SK-N-SH (cell line): ENCODE data around the gene HELQ. TPM values are rescaled to one million over a fixed set of nuclear protein-coding genes. Genes with fewer than 3 reads are reported as not detected.

Source experiments
- CTCF ChIA-PET: fragments of 300-600, 350-600 bp; formaldehyde crosslinking; extraction: SDS; loops from one replicate; lab custom pipeline; 2021; lab: Yijun Ruan, JAX
- POLR2A ChIA-PET: fragments of 350-600 bp; sonication (Branson Sonifier 250); formaldehyde crosslinking; extraction: SDS; loops from one replicate; lab custom pipeline; 2020; ENCODE audit warnings: antibody characterized with exemption, inconsistent platforms; lab: Yijun Ruan, JAX
- DNase-seq: peaks from one replicate; pipeline ENCODE4 v3.0.0; 2012
- H2AFZ ChIP-seq: fragments of 200-600 bp; sonication (generic); 2 replicates; pipeline ENCODE4 v1.8.1; 2016; ENCODE audit warnings: antibody characterized with exemption, mild to moderate bottlenecking, low read depth
- H3F3A ChIP-seq: fragments of 200-600 bp; sonication (generic); replicated peaks from 2 replicates; pipeline ENCODE3; 2016; ENCODE audit warnings: antibody characterized with exemption, mild to moderate bottlenecking; ENCODE audit not compliant: insufficient read depth
- H3K27ac ChIP-seq, 2 experiments: fragments of 200-500 bp in 1 of 2; fragments of 200-600 bp in 1 of 2; sonication (Bioruptor generic) in 1 of 2; sonication (generic), shearing (Covaris generic) in 1 of 2; 2 replicates each; pipeline versions ENCODE4 v1.5.1 to v1.6.1; 2014 to 2016; ENCODE audit warnings: low read depth in 2 of 2, inconsistent platforms in 1 of 2, low read length in 1 of 2, mild to moderate bottlenecking in 1 of 2, mixed read lengths in 1 of 2
- H3K27me3 ChIP-seq: fragments of 200-600 bp; sonication (generic), shearing (Covaris generic); 2 replicates; pipeline ENCODE4 v1.6.1; 2016; ENCODE audit warnings: mixed run types; ENCODE audit not compliant: insufficient read depth
- H3K36me3 ChIP-seq, 2 experiments: fragments of 200-500 bp in 1 of 2; fragments of 200-600 bp in 1 of 2; sonication (Bioruptor generic) in 1 of 2; sonication (generic) in 1 of 2; replicated peaks in 1 of 2; 2 replicates each; pipeline versions ENCODE3 to v1.5.1; 2014 to 2016; ENCODE audit warnings: low read length in 1 of 2, mild to moderate bottlenecking in 1 of 2; ENCODE audit not compliant: insufficient read depth in 2 of 2, control insufficient read depth in 1 of 2
- H3K4me1 ChIP-seq, 2 experiments: fragments of 200-500 bp in 1 of 2; fragments of 200-600 bp in 1 of 2; sonication (Bioruptor generic) in 1 of 2; sonication (generic), shearing (Covaris generic) in 1 of 2; 2 replicates each; pipeline versions ENCODE4 v1.5.1 to v1.6.1; 2014 to 2016; ENCODE audit warnings: low read depth in 1 of 2, low read length in 1 of 2, mixed run types in 1 of 2; ENCODE audit not compliant: insufficient read depth in 2 of 2, control insufficient read depth in 1 of 2
- H3K4me2 ChIP-seq: fragments of 200-600 bp; sonication (generic), shearing (Covaris generic); 2 replicates; pipeline ENCODE4 v1.6.1; 2017; ENCODE audit warnings: mixed run types
- H3K4me3 ChIP-seq, 2 experiments: fragments of 200-500 bp in 1 of 2; fragments of 200-600 bp in 1 of 2; sonication (Bioruptor generic) in 1 of 2; sonication (generic), shearing (Covaris generic) in 1 of 2; 2 replicates each; pipeline versions ENCODE4 v1.5.1 to v1.8.1; 2014 to 2016; ENCODE audit warnings: low read depth in 2 of 2, inconsistent platforms in 1 of 2, low read length in 1 of 2, mild to moderate bottlenecking in 1 of 2, mixed read lengths in 1 of 2, moderate library complexity in 1 of 2
- H3K79me2 ChIP-seq: fragments of 200-600 bp; sonication (generic); 2 replicates; pipeline ENCODE4 v1.8.1; 2017; ENCODE audit warnings: mild to moderate bottlenecking; ENCODE audit not compliant: insufficient read depth
- H3K9ac ChIP-seq: fragments of 200-600 bp; sonication (generic); 2 replicates; pipeline ENCODE4 v1.6.1; 2017; ENCODE audit warnings: mixed run types
- H3K9me2 ChIP-seq: fragments of 200-600 bp; sonication (generic); 2 replicates; pipeline ENCODE4 v1.6.1; 2017; ENCODE audit warnings: mixed run types
- H3K9me3 ChIP-seq: fragments of 200-600 bp; sonication (generic); 2 replicates; pipeline ENCODE4 v1.6.1; 2017; ENCODE audit warnings: mixed run types, mild to moderate bottlenecking, moderate library complexity
- H4K20me1 ChIP-seq: fragments of 200-600 bp; sonication (generic); 2 replicates; pipeline ENCODE4 v1.6.1; 2017; ENCODE audit warnings: mild to moderate bottlenecking, mixed run types; ENCODE audit not compliant: insufficient read depth
- CHD2 ChIP-seq: fragments of 150-350 bp; IDR thresholded peaks from 2 replicates; pipeline ENCODE4 v1.6.1; 2018; ENCODE audit warnings: low read length; ENCODE audit not compliant: partially characterized antibody
- EP300 ChIP-seq, 2 experiments: IDR thresholded peaks; 2 replicates each; pipeline versions ENCODE4 v1.4.0 to v1.6.1; 2012; ENCODE audit warnings: borderline replicate concordance in 1 of 2, low read depth in 1 of 2, low read length in 1 of 2
- FOXJ3 ChIP-seq: sonication (generic); formaldehyde crosslinking; IDR thresholded peaks from 2 replicates; pipeline ENCODE4 v1.5.1; 2020; ENCODE audit warnings: mild to moderate bottlenecking, missing genetic modification reagents
- GABPA ChIP-seq: IDR thresholded peaks from 2 replicates; pipeline ENCODE4 v1.4.0; 2012; ENCODE audit warnings: low read depth, mild to moderate bottlenecking
- JUND ChIP-seq: IDR thresholded peaks from 2 replicates; pipeline ENCODE4 v1.4.0; 2012
- MXI1 ChIP-seq: IDR thresholded peaks from 2 replicates; pipeline ENCODE4 v1.6.1; 2012; ENCODE audit warnings: mild to moderate bottlenecking, low read depth, low read length, improper control_type of control experiment
- NFIC ChIP-seq: IDR thresholded peaks from 2 replicates; pipeline ENCODE4 v1.4.0; 2012; ENCODE audit warnings: borderline replicate concordance
- POLR2AphosphoS5 ChIP-seq: IDR thresholded peaks from 2 replicates; pipeline ENCODE4 v1.6.1; 2012; ENCODE audit warnings: low read depth, low read length
- RAD21 ChIP-seq: IDR thresholded peaks from 2 replicates; pipeline ENCODE4 v1.6.1; 2012; ENCODE audit warnings: mild to moderate bottlenecking, low read length
- RFX5 ChIP-seq: IDR thresholded peaks from 2 replicates; pipeline ENCODE4 v1.6.1; 2012; ENCODE audit warnings: mild to moderate bottlenecking, improper control_type of control experiment, low read length
- RXRA ChIP-seq: IDR thresholded peaks from 2 replicates; pipeline ENCODE4 v1.4.0; 2012; ENCODE audit warnings: low read depth, mild to moderate bottlenecking, borderline replicate concordance
- TCF12 ChIP-seq: IDR thresholded peaks from 2 replicates; pipeline ENCODE4 v1.4.0; 2012
- TEAD4 ChIP-seq: IDR thresholded peaks from 2 replicates; pipeline ENCODE4 v1.4.0; 2012; ENCODE audit warnings: mild to moderate bottlenecking, borderline replicate concordance; ENCODE audit not compliant: insufficient read depth
- YY1 ChIP-seq: IDR thresholded peaks from 2 replicates; pipeline ENCODE4 v1.4.0; 2012; ENCODE audit warnings: low read depth, mild to moderate bottlenecking
- WGBS: methylation state at CpG from one replicate; pipeline ENCODE4 v1.1.6; 2017; ENCODE audit warnings: low lambda C conversion rate; 5-methylcytosine and 5-hydroxymethylcytosine counted together
- polyA plus RNA-seq, 3 experiments: library from polyadenylated mRNA; depleted of rRNA; stranded (reverse); fragments of >200 nt; gene quantifications; 2 replicates each; pipeline ENCODE4 v1.2.3, GENCODE V29; 2012
- TF ChIP-seq, protein P1 (sequence below): IDR thresholded peaks from 2 replicates; pipeline ENCODE4 v1.4.0; 2012; ENCODE audit warnings: low read depth, borderline replicate concordance
- TF ChIP-seq, protein P2 (sequence below): IDR thresholded peaks from 2 replicates; pipeline ENCODE4 v1.4.0; 2012; ENCODE audit warnings: low read depth, borderline replicate concordance
- TF ChIP-seq, protein P3 (sequence below): IDR thresholded peaks from 2 replicates; pipeline ENCODE4 v1.6.1; 2012; ENCODE audit warnings: mild to moderate bottlenecking, low read depth, low read length, moderate library complexity
- TF ChIP-seq, protein P4 (sequence below): fragments of 150-350 bp; IDR thresholded peaks from 2 replicates; pipeline ENCODE4 v1.6.1; 2016; ENCODE audit warnings: mild to moderate bottlenecking, low read depth, low read length

The HELQ gene
- polyA plus RNA-seq, 1 of the 3 experiments (the other 2 are of a cell fraction): 7.2 TPM

DNA sequence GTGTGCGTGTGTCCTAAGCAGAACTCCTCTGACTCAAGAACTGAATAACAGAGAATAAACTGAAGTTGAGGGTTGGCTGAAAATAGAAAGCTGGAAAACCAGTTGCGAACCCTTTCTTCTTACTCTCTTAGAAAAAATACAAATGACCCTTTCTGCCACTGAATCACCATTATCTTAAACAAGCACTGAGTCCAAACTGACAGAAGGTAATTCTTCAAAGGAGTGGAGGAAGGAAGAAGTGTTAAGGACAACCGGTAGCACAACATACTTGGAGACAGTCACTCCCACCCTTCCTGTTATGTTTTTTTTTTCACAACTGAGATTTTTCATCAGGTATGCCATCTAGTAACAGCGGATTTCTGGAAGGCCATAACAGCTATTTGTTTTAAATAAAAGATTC, 38.1 kb downstream of the HELQ start:
- TF ChIP-seq FOXJ3 (CRISPR knock-in tag): no peak
- TF ChIP-seq POLR2AphosphoS5: no peak
- no peak for TF ChIP-seq TEAD4
- no peak for TF ChIP-seq RAD21
- TF ChIP-seq RXRA: no peak
- TF ChIP-seq, protein P1, sequence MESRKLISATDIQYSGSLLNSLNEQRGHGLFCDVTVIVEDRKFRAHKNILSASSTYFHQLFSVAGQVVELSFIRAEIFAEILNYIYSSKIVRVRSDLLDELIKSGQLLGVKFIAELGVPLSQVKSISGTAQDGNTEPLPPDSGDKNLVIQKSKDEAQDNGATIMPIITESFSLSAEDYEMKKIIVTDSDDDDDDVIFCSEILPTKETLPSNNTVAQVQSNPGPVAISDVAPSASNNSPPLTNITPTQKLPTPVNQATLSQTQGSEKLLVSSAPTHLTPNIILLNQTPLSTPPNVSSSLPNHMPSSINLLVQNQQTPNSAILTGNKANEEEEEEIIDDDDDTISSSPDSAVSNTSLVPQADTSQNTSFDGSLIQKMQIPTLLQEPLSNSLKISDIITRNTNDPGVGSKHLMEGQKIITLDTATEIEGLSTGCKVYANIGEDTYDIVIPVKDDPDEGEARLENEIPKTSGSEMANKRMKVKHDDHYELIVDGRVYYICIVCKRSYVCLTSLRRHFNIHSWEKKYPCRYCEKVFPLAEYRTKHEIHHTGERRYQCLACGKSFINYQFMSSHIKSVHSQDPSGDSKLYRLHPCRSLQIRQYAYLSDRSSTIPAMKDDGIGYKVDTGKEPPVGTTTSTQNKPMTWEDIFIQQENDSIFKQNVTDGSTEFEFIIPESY: no peak
- no peak for TF ChIP-seq GABPA
- no peak for TF ChIP-seq RFX5
- no peak for TF ChIP-seq NFIC
- TF ChIP-seq, protein P2, sequence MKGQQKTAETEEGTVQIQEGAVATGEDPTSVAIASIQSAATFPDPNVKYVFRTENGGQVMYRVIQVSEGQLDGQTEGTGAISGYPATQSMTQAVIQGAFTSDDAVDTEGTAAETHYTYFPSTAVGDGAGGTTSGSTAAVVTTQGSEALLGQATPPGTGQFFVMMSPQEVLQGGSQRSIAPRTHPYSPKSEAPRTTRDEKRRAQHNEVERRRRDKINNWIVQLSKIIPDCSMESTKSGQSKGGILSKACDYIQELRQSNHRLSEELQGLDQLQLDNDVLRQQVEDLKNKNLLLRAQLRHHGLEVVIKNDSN: no peak
- TF ChIP-seq TCF12: no peak
- Histone ChIP-seq H3F3A (peaks cover 2% of the 10 kb centered on the region), H3K27ac (no peak overlapping the region), H3K4me3 (no peak overlapping the region), H3K9ac (no peak overlapping the region), H3K27me3 (no peaks in the 10 kb centered on the region), H3K79me2 (no peaks in the 10 kb centered on the region), H2AFZ (no peak overlapping the region), H3K9me3 (no peaks in the 10 kb centered on the region), H3K9me2 (no peaks in the 10 kb centered on the region), H3K4me1 (no peaks in the 10 kb centered on the region), H4K20me1 (no peaks in the 10 kb centered on the region), H3K36me3 (peaks cover 18 to 24% of the 10 kb centered on the region in 2 experiments), H3K4me2 (no peak overlapping the region)
- 93% methylated on average over 4 of the region's 4 CpGs for WGBS
- no peak for DNase-seq
- ChIA-PET POLR2A (no interaction called here), CTCF (no interaction called here)

DNA sequence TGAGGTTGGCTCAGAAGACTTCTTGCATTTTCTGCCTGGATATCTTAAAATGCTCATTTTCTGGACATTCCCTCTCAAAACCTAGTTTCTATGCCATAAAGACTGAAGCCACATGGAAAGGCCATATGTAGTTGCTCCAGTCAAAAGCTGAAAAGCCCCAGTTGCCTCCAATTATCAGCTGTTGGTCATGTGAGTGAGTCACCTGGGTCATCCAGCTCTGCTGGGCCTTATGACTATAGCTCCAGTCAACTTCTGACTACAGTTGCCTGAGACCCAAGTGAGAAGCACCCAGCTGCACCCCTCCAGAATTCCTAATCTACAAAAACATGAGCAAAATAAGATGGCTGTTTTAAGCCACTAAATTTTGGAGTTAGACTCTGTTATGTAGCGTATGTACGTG, 41.9 kb downstream of the HELQ start:
- Histone ChIP-seq H3K4me3 (no peak overlapping the region), H3K27ac (no peak overlapping the region), H3K4me2 (no peak overlapping the region), H4K20me1 (no peaks in the 10 kb centered on the region), H3K9me3 (no peaks in the 10 kb centered on the region), H3K9me2 (no peaks in the 10 kb centered on the region), H3K36me3 (peaks cover 7 to 21% of the 10 kb centered on the region in 2 experiments), H3K9ac (no peak overlapping the region), H3K27me3 (no peaks in the 10 kb centered on the region), H3K4me1 (no peaks in the 10 kb centered on the region)
- POLR2A ChIA-PET: no interaction called here
- CTCF ChIA-PET: interaction anchor here (0.6 to 1.6 kb wide), 3 partner anchors 9 to 214 kb away, joined by 3 to 4 read pairs (median 4); no protein-coding TSS in a partner anchor
- DNase-seq: no peak
- WGBS: 98% methylated on average over 2 of the region's 2 CpGs
- TF ChIP-seq RXRA (no peak), YY1 (no peak), MXI1 (no peak), JUND (no peak), CHD2 (no peak), EP300 (IDR thresholded peaks at IDR 0.05; ENCODE audit: borderline replicate concordance in 1 of 2, low read depth in 1 of 2, low read length in 1 of 2) (no peak), TEAD4 (no peak), NFIC (no peak)
- TF ChIP-seq, protein P3, sequence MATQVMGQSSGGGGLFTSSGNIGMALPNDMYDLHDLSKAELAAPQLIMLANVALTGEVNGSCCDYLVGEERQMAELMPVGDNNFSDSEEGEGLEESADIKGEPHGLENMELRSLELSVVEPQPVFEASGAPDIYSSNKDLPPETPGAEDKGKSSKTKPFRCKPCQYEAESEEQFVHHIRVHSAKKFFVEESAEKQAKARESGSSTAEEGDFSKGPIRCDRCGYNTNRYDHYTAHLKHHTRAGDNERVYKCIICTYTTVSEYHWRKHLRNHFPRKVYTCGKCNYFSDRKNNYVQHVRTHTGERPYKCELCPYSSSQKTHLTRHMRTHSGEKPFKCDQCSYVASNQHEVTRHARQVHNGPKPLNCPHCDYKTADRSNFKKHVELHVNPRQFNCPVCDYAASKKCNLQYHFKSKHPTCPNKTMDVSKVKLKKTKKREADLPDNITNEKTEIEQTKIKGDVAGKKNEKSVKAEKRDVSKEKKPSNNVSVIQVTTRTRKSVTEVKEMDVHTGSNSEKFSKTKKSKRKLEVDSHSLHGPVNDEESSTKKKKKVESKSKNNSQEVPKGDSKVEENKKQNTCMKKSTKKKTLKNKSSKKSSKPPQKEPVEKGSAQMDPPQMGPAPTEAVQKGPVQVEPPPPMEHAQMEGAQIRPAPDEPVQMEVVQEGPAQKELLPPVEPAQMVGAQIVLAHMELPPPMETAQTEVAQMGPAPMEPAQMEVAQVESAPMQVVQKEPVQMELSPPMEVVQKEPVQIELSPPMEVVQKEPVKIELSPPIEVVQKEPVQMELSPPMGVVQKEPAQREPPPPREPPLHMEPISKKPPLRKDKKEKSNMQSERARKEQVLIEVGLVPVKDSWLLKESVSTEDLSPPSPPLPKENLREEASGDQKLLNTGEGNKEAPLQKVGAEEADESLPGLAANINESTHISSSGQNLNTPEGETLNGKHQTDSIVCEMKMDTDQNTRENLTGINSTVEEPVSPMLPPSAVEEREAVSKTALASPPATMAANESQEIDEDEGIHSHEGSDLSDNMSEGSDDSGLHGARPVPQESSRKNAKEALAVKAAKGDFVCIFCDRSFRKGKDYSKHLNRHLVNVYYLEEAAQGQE: no peak
- TF ChIP-seq, protein P4, sequence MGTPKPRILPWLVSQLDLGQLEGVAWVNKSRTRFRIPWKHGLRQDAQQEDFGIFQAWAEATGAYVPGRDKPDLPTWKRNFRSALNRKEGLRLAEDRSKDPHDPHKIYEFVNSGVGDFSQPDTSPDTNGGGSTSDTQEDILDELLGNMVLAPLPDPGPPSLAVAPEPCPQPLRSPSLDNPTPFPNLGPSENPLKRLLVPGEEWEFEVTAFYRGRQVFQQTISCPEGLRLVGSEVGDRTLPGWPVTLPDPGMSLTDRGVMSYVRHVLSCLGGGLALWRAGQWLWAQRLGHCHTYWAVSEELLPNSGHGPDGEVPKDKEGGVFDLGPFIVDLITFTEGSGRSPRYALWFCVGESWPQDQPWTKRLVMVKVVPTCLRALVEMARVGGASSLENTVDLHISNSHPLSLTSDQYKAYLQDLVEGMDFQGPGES: no peak
- TF ChIP-seq, all 33 proteins: peak for 0
- no peak overlapping the region for H2AFZ ChIP-seq
- no peaks in the 10 kb centered on the region for H3F3A ChIP-seq
- no peaks in the 10 kb centered on the region for H3K79me2 ChIP-seq
